IMR-90 (cell line): Measurements from ENCODE around the gene SNX27.

Experiments used
- BHLHE40 ChIP-seq: fragments of 150-350 bp; IDR thresholded peaks from 2 replicates; pipeline ENCODE4 v1.6.1; 2016; ENCODE audit warnings: mild to moderate bottlenecking, low read depth, low read length
- CTCF ChIP-seq: conservative IDR thresholded peaks from 2 replicates; pipeline ENCODE4 v1.5.1; 2012; ENCODE audit warnings: mild to moderate bottlenecking, low read depth, low read length, improper control_type of control experiment
- MAZ ChIP-seq: IDR thresholded peaks from 2 replicates; pipeline ENCODE4 v1.6.1; 2012; ENCODE audit warnings: low read depth, mild to moderate bottlenecking, low read length, improper control_type of control experiment, moderate library complexity, borderline replicate concordance
- POLR2A ChIP-seq: IDR thresholded peaks from 2 replicates; pipeline ENCODE4 v1.6.1; 2012; ENCODE audit warnings: mild to moderate bottlenecking, low read depth, low read length
- RFX5 ChIP-seq: IDR thresholded peaks from 2 replicates; pipeline ENCODE4 v1.8.0; 2012; ENCODE audit warnings: low read depth, mild to moderate bottlenecking, low read length, moderate library complexity

GRCh38 chr1:151703813-151704212 lies 92.0 kb downstream of the SNX27 start:
- no peak for TF ChIP-seq CTCF
- TF ChIP-seq POLR2A: no peak
- TF ChIP-seq MAZ: no peak
- TF ChIP-seq RFX5: no peak
- TF ChIP-seq BHLHE40: no peak
